ENCODE results near the gene ENPP3. TPM values are rescaled to one million over a fixed set of nuclear protein-coding genes. Genes with fewer than 3 reads are reported as not detected.

ENPP3 gene
- total and polyA plus RNA-seq, 10 of the 15 experiments (the other 5 are each of a cell fraction or from before 2014, with no cell fraction given) = 0.01 TPM; not detected in 9

DNA sequence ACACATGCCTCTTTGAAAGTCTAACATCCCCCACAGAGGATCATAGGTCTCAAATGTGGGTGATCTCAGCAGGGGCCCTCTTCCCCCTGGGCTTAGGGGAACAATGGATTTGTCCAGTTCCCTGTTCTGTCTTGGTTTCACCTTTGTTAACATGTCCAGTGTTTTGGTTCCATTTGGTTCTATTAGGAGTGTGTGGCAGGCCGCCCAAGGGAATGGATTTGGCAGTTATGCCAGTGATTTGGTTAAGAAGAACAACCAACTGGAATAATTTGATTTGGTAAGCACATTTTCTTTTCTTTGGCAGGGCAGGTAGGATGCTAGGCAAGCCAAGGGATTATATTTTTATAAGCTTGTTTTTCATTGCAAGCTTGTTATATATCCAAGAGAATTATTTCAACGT lies 142.2 kb downstream of the ENPP3 start (continued):
- TF ChIP-seq, protein P1, sequence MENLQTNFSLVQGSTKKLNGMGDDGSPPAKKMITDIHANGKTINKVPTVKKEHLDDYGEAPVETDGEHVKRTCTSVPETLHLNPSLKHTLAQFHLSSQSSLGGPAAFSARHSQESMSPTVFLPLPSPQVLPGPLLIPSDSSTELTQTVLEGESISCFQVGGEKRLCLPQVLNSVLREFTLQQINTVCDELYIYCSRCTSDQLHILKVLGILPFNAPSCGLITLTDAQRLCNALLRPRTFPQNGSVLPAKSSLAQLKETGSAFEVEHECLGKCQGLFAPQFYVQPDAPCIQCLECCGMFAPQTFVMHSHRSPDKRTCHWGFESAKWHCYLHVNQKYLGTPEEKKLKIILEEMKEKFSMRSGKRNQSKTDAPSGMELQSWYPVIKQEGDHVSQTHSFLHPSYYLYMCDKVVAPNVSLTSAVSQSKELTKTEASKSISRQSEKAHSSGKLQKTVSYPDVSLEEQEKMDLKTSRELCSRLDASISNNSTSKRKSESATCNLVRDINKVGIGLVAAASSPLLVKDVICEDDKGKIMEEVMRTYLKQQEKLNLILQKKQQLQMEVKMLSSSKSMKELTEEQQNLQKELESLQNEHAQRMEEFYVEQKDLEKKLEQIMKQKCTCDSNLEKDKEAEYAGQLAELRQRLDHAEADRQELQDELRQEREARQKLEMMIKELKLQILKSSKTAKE (IDR thresholded peaks at IDR 0.05; ENCODE audit: low read depth, poor library complexity, severe bottlenecking) = no peak
- TF ChIP-seq ZNF384 (IDR thresholded peaks at IDR 0.05; ENCODE audit: borderline replicate concordance, low read depth, low read length) (no peak), RBBP5 (conservative IDR thresholded peaks at IDR 0.05) (no peak), NFYA (IDR thresholded peaks at IDR 0.05; ENCODE audit: borderline replicate concordance, low read depth, low read length) (no peak), ZZZ3 (IDR thresholded peaks at IDR 0.05; ENCODE audit: control insufficient read depth, insufficient read length, low read depth) (no peak), GATAD2B (conservative IDR thresholded peaks at IDR 0.05; ENCODE audit: low read depth) (no peak), WRNIP1 (IDR thresholded peaks at IDR 0.05; ENCODE audit: borderline replicate concordance, low read depth, low read length) (no peak), SUPT20H (IDR thresholded peaks at IDR 0.05; ENCODE audit: borderline replicate concordance, control insufficient read depth, low read depth, low read length) (no peak), POLR2A (IDR thresholded peaks at IDR 0.05; ENCODE audit: low read depth, low read length) (no peak), SRF (IDR thresholded peaks at IDR 0.05; ENCODE audit: low read depth in 2 of 2, low read length in 2 of 2) (no peak), NFIC (IDR thresholded peaks at IDR 0.05; ENCODE audit: low read depth, low read length) (no peak)
- TF ChIP-seq, protein P2, sequence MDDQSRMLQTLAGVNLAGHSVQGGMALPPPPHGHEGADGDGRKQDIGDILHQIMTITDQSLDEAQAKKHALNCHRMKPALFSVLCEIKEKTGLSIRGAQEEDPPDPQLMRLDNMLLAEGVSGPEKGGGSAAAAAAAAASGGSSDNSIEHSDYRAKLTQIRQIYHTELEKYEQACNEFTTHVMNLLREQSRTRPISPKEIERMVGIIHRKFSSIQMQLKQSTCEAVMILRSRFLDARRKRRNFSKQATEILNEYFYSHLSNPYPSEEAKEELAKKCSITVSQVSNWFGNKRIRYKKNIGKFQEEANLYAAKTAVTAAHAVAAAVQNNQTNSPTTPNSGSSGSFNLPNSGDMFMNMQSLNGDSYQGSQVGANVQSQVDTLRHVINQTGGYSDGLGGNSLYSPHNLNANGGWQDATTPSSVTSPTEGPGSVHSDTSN (IDR thresholded peaks at IDR 0.05; ENCODE audit: insufficient replicate concordance, low read depth, low read length) = no peak
- TF ChIP-seq, protein P3, sequence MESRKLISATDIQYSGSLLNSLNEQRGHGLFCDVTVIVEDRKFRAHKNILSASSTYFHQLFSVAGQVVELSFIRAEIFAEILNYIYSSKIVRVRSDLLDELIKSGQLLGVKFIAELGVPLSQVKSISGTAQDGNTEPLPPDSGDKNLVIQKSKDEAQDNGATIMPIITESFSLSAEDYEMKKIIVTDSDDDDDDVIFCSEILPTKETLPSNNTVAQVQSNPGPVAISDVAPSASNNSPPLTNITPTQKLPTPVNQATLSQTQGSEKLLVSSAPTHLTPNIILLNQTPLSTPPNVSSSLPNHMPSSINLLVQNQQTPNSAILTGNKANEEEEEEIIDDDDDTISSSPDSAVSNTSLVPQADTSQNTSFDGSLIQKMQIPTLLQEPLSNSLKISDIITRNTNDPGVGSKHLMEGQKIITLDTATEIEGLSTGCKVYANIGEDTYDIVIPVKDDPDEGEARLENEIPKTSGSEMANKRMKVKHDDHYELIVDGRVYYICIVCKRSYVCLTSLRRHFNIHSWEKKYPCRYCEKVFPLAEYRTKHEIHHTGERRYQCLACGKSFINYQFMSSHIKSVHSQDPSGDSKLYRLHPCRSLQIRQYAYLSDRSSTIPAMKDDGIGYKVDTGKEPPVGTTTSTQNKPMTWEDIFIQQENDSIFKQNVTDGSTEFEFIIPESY (IDR thresholded peaks at IDR 0.05) = no peak
- TF ChIP-seq, protein P4, sequence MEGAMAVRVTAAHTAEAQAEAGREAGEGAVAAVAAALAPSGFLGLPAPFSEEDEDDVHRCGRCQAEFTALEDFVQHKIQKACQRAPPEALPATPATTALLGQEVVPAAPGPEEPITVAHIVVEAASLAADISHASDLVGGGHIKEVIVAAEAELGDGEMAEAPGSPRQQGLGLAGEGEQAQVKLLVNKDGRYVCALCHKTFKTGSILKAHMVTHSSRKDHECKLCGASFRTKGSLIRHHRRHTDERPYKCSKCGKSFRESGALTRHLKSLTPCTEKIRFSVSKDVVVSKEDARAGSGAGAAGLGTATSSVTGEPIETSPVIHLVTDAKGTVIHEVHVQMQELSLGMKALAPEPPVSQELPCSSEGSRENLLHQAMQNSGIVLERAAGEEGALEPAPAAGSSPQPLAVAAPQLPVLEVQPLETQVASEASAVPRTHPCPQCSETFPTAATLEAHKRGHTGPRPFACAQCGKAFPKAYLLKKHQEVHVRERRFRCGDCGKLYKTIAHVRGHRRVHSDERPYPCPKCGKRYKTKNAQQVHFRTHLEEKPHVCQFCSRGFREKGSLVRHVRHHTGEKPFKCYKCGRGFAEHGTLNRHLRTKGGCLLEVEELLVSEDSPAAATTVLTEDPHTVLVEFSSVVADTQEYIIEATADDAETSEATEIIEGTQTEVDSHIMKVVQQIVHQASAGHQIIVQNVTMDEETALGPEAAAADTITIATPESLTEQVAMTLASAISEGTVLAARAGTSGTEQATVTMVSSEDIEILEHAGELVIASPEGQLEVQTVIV (IDR thresholded peaks at IDR 0.05; ENCODE audit: borderline replicate concordance, partially characterized antibody) = no peak
- TF ChIP-seq, protein P5, sequence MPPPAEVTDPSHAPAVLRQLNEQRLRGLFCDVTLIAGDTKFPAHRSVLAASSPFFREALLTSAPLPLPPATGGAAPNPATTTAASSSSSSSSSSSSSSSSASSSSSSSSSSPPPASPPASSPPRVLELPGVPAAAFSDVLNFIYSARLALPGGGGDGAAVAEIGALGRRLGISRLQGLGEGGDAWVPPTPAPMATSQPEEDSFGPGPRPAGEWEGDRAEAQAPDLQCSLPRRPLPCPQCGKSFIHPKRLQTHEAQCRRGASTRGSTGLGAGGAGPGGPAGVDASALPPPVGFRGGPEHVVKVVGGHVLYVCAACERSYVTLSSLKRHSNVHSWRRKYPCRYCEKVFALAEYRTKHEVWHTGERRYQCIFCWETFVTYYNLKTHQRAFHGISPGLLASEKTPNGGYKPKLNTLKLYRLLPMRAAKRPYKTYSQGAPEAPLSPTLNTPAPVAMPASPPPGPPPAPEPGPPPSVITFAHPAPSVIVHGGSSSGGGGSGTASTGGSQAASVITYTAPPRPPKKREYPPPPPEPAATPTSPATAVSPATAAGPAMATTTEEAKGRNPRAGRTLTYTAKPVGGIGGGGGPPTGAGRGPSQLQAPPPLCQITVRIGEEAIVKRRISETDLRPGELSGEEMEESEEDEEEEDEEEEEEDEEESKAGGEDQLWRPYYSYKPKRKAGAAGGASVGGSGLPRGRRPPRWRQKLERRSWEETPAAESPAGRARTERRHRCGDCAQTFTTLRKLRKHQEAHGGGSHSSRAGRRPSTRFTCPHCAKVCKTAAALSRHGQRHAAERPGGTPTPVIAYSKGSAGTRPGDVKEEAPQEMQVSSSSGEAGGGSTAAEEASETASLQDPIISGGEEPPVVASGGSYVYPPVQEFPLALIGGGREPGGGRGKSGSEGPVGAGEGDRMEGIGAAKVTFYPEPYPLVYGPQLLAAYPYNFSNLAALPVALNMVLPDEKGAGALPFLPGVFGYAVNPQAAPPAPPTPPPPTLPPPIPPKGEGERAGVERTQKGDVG (CRISPR knock-in tag; IDR thresholded peaks at IDR 0.05) = no peak

Measured in GM12878 (cell line).